Nephron (organoid): ENCODE measurements around the gene SCRN1.
"Not testable (repeated sequence)": the region's sequence is repeated elsewhere in the genome, so short reads cannot be mapped to it uniquely, and the experiment has no call there.

Experiments
- H3K27ac Mint-ChIP-seq, 3 experiments: 2 replicates each; pipeline ENCODE4 v1.8.0; 2020; ENCODE audit warnings: mixed read lengths in 3 of 3, mild to moderate bottlenecking in 2 of 3, moderate library complexity in 1 of 3
- H3K27me3 Mint-ChIP-seq: 2 replicates; pipeline ENCODE4 v1.8.0; 2021; ENCODE audit warnings: low read depth, mild to moderate bottlenecking, moderate library complexity, mixed read lengths
- H3K36me3 Mint-ChIP-seq: 2 replicates; pipeline ENCODE4 v1.8.0; 2020; ENCODE audit warnings: low read depth, mixed read lengths
- H3K4me1 Mint-ChIP-seq: 2 replicates; pipeline ENCODE4 v1.8.0; 2020; ENCODE audit warnings: mixed read lengths
- H3K4me3 Mint-ChIP-seq, 3 experiments: 2 replicates each; pipeline ENCODE4 v1.8.0; 2020; ENCODE audit warnings: mild to moderate bottlenecking in 3 of 3, mixed read lengths in 3 of 3, moderate library complexity in 2 of 3
- H3K9me3 Mint-ChIP-seq: 2 replicates; pipeline ENCODE4 v1.8.0; 2020; ENCODE audit warnings: mixed read lengths
- CTCF ChIP-seq, 3 experiments: fragments of 200-600 bp; sonication (generic); IDR thresholded peaks; one replicate each; pipeline ENCODE4 v1.5.0; 2021; ENCODE audit warnings: antibody characterized with exemption in 3 of 3; ENCODE audit not compliant: unreplicated experiment in 3 of 3

Gene SCRN1

GRCh38 chr7:29962035-29962434 lies 27.6 kb downstream of the SCRN1 start:
- peaks cover 22% of the 10 kb centered on the region for H3K4me1 Mint-ChIP-seq
- peaks cover 4% of the 10 kb centered on the region for H3K27me3 Mint-ChIP-seq
- no peak overlapping the region for H3K4me3 Mint-ChIP-seq
- no peak overlapping the region for H3K27ac Mint-ChIP-seq
- H3K36me3 Mint-ChIP-seq, result peaks cover 79% of the 10 kb centered on the region
- H3K9me3 Mint-ChIP-seq, result no peaks in the 10 kb centered on the region
- TF ChIP-seq CTCF (IDR thresholded peaks at IDR 0.05; ENCODE audit: unreplicated experiment in 3 of 3), result no peak

GRCh38 chr7:29961611-29962010 lies 28.0 kb downstream of the SCRN1 start:
- H3K9me3 Mint-ChIP-seq, result not testable (repeated sequence)
- peaks cover 23% of the 10 kb centered on the region for H3K4me1 Mint-ChIP-seq

GRCh38 chr7:29958667-29959358 lies 30.8 kb downstream of the SCRN1 start:
- H3K4me3 Mint-ChIP-seq, result no peak overlapping the region
- H3K36me3 Mint-ChIP-seq, result peaks cover 75% of the 10 kb centered on the region
- H3K9me3 Mint-ChIP-seq, result no peaks in the 10 kb centered on the region
- TF ChIP-seq CTCF (IDR thresholded peaks at IDR 0.05; ENCODE audit: unreplicated experiment in 3 of 3), result no peak
- peaks cover 4% of the 10 kb centered on the region for H3K27me3 Mint-ChIP-seq
- peaks cover 27% of the 10 kb centered on the region for H3K4me1 Mint-ChIP-seq
- peak overlapping the region in 1 of 3 experiments; percentile 31 for H3K27ac Mint-ChIP-seq

More at GRCh38 chr7:29961611-29962010, 28.0 kb downstream of the SCRN1 start:
- H3K36me3 Mint-ChIP-seq, result peaks cover 75% of the 10 kb centered on the region
- H3K4me3 Mint-ChIP-seq, H3K27me3 Mint-ChIP-seq, H3K27ac Mint-ChIP-seq: not testable (repeated sequence)

- Mint-ChIP-seq H3K4me1 (peaks cover 22% of the 10 kb centered on the region), H3K4me3 (no peak overlapping the region), H3K27ac (no peak overlapping the region), H3K36me3 (peaks cover 75% of the 10 kb centered on the region), H3K27me3 (peaks cover 4% of the 10 kb centered on the region), H3K9me3 (no peaks in the 10 kb centered on the region)
- no peak for TF ChIP-seq CTCF (IDR thresholded peaks at IDR 0.05; ENCODE audit: unreplicated experiment in 3 of 3)
Observed at GRCh38 chr7:29957521-29958310, 31.9 kb downstream of the SCRN1 start.

- Mint-ChIP-seq H3K36me3 (peaks cover 80% of the 10 kb centered on the region), H3K4me3 (no peak overlapping the region), H3K9me3 (no peaks in the 10 kb centered on the region), H3K4me1 (peaks cover 22% of the 10 kb centered on the region), H3K27ac (peak overlapping the region in 1 of 3 experiments; percentile 32), H3K27me3 (peaks cover 4% of the 10 kb centered on the region)
- TF ChIP-seq CTCF (IDR thresholded peaks at IDR 0.05; ENCODE audit: unreplicated experiment in 3 of 3), result no peak
Observed at GRCh38 chr7:29956487-29956836, 33.1 kb downstream of the SCRN1 start.

GRCh38 chr7:29955799-29956486 lies 33.7 kb downstream of the SCRN1 start:
- Mint-ChIP-seq H3K27ac (peak overlapping the region in 1 of 3 experiments; percentile 32), H3K4me1 (peaks cover 22% of the 10 kb centered on the region), H3K9me3 (no peaks in the 10 kb centered on the region), H3K36me3 (peaks cover 85% of the 10 kb centered on the region), H3K4me3 (no peak overlapping the region), H3K27me3 (peaks cover 4% of the 10 kb centered on the region)
- TF ChIP-seq CTCF (IDR thresholded peaks at IDR 0.05; ENCODE audit: unreplicated experiment in 3 of 3), result no peak
